GM21515 (cell line): ENCODE measurements around the gene RASGRF2.
"Not testable (repeated sequence)": the region's sequence is repeated elsewhere in the genome, so short reads cannot be mapped to it uniquely, and the experiment has no call there.

Experiments used
- ATAC-seq: cut with Tn5 transposase; IDR thresholded peaks from one replicate; pipeline ENCODE4 v1.9.1; 2021; ENCODE audit not compliant: unreplicated experiment

Gene RASGRF2

DNA sequence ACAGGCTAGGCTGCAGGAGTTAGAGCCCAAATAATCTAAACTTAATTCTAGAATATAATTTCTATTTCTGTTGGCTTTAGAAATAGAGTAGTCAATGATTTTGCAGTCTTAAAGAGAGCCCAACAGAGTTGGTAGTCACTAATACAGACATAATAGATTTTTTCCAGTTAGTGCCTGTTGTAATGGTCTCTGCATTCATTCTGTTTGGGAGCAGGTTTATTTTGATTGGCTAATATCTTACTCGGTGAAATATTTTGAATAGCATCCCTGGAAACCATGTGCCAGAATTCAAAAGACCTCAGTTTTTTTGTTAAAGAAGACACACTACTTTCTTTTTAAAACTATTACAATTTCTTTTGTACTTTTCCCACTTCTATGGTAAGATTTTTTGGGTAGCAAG, 107.2 kb downstream of the RASGRF2 start:
- ATAC-seq = no peak

DNA sequence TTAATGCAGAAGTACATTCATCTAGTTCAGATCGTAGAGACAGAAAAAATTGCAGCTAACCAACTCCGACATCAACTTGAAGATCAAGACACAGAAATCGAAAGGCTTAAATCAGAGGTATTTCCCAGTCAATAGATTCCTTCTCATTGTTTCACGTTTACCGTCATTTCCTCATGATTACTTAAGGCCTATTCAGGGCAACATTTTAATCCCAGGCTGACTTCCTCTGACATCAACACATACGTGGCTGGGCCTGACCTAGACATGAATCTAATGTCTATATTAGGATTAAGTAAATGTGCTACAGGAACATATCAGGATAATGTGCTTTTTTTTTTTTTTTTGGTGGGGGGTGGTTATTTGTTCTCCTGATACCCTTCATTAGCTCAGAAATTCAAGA, 107.9 kb downstream of the RASGRF2 start:
- no peak for ATAC-seq

DNA sequence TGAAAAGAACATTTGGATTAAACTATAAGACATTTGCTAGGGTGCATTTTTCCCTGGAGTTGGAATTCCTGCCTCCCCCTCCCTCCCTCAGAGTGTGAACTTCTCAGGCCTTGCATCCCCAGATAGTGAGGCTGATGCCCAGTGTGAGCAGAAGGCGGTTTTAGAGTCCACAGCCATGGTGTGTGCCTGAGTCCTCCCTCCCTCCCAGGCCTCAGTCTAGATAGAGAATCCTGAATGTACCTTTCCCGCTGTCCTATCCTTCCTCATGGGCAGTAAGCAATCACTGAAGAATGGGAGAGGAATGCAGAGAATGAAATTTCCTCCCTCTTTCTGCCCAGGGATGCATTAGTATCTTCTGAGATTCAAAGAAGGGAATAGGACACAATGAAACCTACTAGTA, 108.5 kb downstream of the RASGRF2 start:
- no peak for ATAC-seq

DNA sequence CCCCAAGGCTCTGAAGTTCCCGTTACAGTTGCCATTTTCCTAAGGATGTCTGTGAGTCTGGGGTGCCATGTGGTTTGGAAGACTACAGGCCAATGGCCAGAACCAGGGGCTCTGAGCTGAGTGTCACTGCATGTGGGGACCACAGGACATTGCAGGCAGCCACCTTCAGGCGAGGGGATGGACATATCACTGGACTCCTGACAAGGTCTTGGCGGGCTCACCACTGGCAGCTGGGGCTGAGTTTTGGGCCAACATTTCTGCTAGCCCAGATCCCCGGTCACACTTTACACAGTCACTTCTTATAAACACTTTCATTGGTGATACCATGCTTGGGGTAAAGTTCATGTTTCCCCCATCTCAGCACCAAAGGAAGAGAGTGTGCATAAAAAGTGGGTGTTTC, 109.8 kb downstream of the RASGRF2 start:
- ATAC-seq = no peak

DNA sequence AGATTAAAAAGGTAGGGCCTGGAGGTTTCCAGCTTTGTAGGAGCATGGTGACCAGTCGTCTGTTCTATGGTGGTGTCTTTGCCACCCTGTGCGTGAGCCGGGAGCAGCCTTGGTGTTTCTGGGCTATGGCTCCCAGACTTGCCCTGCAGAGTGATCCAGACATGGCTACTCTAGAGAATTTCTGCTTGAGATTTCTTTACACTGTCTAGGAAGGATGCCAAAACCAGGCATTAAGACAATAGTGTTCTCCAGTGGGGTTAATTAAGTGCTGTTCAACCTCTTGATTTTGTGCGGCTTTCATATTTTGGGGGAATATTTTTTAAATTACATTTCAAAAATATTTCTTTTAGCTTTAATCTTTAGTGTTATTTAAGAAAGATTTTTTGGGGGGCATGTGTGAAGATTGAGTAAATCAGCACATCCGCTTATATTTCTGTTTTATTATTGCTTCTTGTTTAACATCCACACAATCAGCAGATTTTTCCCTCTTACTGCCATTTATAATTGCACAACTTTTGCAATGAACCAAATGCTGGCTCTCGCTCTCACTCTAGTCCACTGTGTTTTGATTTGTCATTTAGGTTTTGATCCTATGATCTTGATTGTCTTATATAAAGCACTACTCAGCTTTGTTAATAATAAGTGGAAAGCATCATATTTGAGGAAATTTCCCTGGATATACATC, 110.5 kb downstream of the RASGRF2 start:
- ATAC-seq = no peak

DNA sequence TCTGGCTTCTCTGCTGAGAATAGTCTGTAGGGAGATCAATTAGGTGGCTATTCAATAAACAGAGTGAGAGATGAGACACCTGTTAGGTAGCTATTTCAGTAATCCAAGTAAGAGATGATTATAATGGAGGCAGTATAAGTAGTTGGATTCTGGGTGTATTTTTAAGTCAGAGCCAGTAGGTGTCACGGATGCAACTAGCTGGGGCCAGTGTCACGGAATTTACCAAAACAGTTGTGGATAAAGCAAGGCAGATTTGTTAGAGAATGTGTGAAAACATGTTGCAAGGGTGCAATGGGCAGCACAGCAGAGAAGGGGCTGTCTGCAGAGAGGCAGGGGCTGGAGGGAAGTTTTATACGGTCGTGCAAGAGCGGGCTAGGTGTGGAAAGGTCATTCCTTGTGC, 114.9 kb downstream of the RASGRF2 start:
- ATAC-seq = no peak

DNA sequence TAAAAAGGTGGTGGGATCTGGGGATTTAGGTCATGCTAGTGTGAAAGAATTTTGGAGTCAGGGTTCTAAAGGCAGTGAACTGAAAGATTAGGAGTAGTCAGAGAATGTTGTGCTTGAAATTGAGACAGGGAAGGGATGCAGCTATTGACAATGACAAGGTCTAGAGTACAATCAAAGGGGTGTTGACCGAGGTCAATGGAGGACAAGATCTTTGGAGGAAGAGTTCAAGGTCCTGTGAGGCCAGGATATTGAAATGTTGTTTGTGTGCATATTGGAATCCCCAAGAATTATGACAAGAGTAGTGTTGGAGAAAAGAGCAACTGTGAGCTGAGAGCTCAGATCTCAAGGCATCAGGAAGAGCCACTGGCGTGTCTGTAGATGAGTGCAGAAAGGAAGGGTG, 116.9 kb downstream of the RASGRF2 start:
- ATAC-seq = no peak

DNA sequence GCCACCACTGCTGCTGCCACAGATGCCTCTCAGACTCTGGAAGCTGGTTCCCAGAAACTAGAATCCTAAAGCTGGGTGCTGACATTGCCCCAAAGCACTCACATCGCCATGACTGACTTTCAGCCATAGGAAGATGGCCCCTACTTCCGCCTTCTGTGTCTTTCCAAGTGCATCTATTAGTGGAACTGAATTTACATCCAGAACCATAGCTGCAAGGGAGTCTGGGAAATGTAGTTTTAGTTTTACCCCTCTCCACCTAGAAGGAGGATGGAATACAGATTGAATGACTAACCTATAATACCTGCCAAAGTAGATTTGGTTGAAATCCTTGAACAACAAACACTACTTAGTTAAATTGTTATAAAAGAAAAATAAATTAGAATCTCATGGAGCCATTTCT, 118.8 kb downstream of the RASGRF2 start:
- ATAC-seq = no peak

DNA sequence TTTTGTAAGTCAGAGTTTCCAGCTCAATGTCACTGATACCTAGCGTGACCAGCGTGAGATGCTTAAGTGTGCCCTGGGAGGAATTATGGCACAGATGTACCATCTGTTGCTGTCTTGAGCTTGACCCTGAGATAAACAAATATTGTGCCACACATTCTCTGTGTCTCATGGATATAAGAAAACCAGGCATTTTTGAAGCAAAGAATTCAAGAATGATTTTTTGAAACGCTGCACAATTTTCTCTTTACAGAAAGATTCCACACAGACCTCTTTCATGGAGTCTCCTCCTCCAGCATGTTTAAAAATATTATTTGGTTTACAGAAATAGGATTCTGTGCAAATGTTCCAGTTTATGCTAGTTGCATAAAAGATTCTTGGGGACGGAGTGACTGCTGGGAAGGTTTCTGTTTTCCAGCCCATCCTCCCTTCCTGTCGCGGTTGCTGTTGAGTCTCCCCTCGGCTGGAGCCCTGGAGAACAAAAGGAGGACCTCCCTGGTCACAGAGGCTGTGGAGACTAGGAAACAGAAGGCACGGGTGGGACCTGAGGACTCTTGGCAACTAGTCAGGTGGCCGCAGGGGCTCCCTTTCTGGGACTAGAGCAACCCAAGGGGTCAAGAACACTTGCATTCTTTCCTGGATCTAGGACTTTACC, 120.8 kb downstream of the RASGRF2 start:
- no peak for ATAC-seq

DNA sequence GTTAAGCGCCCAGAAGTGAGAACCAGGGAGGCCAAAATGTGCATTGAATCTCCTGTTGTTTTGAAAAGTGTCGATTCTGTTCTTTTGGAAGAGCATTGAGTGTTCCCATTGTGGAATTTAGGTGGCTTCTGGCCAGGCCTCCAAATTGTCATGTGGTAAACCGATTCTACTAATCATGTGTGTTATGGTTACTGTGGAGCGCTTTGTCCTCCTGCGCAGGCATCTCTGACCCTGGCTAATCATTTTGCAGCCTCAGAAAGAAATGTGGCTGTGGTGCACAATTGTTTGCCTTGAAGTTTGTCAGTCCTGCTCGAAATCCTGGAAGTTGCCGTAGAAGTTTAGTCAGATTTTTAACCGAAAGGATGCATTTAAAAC, 121.3 kb downstream of the RASGRF2 start:
- no peak for ATAC-seq

DNA sequence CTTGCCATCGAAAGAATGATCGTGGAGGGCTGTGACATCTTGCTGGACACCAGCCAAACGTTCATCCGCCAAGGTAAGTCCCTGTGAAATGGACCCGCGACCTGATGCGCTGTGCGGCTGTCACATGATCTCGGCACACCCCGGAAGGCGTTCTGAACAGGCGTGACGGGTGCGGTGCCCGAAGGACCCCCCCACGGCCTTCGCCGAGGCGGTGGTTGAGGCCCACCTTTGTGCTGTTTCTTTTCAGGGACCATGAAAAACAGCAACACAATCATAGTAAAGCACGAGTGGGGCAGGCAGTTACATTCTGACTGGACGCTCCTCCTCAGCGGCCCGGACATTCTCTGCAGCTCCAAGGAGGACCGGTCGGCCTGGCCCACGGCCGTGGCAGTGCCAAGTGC, 126.7 kb downstream of the RASGRF2 start:
- no peak for ATAC-seq

DNA sequence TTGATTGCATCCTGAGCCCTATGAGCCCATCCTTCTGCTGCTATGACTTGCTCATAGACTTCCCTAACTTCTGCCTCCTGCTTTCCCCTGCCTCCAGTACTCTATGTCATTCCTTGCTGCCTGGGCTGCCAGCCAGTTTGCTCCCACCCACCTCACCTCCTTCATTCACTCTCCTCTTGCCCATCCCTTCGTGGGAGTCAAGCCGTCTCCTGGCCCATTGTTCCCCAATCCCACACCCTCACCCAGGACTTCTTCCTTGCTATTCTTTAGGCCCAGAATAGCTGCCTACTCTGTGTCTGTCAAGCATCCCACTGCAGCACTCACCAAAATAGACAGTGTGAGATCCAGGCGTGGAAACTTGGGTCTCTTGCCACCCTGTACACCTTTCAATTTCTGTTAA, 131.0 kb downstream of the RASGRF2 start:
- ATAC-seq = no peak

DNA sequence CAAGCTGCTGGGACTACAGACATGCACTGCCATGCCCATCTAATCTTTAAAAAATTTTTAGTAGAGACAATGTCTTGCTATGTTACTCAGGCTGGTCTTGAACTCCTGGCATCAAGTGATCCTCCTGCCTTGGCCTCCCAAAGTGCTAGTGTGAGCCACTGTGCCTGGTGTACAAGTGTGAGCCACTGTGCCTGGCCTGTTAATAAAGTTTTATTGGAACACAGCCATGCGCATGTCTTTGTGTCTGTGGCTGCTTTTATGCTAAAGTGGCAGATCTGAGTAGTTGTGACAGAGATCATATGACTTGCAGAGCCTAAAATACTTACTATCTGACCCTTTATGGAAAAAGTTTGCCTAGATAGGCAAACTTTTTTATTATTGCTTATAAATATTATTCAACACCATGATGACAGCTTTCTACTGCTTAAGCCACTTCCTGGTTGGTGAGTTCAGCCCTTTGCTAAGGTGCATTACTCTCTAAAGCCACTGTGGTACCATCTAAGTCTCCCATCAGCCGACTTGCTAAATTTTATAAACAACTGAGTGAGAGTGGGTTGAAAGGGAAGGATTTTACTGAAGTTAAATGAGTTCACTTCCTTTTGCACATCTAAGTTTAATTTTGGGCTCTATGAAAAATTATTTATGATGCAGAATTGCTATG, 133.5 kb downstream of the RASGRF2 start:
- ATAC-seq = no peak

DNA sequence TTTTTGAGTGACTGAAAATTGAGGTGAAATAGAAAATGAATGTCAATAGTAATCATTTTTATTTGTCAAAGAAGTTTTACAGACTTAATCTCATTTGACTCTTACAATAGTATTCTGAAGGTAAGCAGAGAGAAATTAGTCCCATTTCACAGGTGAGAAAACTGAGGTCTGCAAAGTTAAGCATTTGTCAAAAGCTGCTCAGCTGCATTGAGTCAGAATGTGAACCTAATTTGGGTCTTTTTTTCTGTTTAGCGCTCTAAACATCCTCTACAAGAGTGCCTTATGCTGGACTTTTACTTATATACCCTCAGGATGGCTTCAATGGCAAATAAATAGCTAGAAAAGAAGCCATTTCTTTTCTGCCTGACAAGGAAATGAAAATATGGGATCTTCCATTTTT, 135.7 kb downstream of the RASGRF2 start:
- no peak for ATAC-seq

DNA sequence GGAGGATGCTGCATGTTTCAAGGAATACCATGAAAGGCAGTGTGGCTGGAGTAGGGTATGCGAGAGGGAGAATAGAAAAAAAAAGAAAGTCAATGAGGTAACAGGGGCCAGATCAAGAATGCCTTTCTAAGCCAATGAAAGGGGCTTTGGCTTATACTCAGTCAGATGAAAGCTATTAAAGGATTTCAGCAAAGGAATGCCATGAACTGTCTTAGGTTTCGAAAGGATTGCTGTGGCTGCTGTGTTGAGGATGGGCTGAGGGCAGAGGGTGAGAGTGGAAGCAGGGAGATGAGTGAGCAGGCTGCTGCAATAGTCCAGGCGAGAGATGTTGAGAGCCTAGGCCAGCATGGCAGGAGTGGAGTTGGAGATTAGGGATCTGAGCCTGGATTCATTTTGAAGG, 137.6 kb downstream of the RASGRF2 start:
- no peak for ATAC-seq

DNA sequence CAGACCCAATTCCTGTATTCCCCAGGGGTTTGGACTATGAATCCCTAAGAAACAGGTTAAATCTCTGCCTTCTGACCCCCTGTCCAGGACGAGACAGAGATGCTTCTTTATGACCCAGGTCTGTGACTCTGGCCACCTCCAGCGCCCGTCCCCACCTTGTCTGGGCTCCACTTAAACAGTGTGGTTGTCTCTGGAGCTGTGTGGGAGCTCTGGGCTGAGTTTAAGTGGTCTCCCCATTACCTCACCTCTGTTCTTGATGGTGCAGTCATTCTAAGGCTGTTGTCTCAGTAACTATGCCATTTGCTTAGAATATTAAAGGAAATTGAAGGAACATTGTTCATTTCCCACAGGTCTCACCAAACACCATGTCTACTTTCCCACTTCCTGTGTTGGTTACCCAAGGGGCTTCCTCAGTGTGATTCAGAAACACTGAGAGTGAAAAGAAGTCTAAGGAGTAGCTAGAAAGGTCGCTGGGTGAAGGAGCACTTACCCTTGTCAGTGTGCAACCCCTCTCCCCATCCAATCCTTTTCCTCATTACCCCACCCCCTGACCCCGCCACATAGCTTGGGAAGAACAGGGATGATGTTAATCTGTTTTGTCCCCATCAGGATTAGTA, 145.2 kb downstream of the RASGRF2 start:
- ATAC-seq = no peak

DNA sequence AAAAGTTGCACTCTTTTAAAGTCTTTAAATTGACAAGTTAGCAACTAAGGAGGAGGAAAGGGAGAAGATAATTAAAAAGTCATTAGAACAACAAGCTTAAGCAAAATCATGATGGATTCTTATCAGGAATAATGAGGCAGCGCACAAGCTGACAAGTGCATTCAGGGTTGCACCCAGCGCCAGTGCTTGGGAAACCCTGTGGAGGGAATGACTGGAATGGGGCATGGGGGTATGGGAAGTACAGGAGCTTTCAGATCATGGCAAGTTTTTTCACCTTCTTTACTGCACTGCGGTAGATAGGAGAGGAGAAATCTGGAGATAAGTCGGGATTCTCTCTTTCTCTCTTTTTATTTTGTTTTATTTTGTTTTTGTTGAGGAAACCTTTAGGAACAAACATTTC, 155.1 kb downstream of the RASGRF2 start:
- ATAC-seq = no peak

DNA sequence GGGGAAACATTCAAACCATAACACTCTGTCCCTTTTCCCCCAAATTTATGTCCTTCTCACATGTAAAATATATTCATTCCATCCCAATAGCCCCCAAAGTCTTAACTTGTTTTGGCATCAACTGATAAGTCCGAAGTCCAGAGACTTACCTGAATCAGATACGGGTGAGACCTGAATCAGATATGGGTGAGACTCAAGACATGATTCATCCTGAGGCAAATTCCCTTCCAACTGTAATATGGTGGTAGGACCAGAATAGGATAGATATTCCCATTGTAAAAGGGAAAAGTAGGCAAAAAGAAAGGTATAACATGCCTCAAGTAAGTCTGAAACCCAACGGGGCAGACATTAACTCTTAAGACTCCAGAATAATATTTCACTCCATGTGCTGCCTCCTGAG, 157.4 kb downstream of the RASGRF2 start:
- no peak for ATAC-seq

DNA sequence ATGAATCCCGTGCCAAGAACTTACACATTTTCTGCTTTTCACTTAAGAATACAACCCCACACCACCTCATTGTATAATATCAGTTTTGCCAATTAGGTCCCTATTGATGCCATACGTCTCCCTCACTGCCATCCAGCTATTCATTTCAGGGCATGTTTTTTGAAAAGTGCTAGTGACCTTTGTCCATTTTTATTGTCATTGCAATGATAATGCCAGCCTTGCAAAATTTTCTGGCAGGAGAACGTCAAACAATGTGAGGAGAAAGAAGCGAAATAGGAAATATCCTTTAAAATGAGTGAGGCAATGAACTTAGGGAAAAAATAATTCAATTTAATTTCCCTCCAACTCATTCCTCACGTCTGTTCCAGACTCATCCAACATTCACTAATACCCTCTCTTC, 161.1 kb downstream of the RASGRF2 start:
- ATAC-seq = no peak

DNA sequence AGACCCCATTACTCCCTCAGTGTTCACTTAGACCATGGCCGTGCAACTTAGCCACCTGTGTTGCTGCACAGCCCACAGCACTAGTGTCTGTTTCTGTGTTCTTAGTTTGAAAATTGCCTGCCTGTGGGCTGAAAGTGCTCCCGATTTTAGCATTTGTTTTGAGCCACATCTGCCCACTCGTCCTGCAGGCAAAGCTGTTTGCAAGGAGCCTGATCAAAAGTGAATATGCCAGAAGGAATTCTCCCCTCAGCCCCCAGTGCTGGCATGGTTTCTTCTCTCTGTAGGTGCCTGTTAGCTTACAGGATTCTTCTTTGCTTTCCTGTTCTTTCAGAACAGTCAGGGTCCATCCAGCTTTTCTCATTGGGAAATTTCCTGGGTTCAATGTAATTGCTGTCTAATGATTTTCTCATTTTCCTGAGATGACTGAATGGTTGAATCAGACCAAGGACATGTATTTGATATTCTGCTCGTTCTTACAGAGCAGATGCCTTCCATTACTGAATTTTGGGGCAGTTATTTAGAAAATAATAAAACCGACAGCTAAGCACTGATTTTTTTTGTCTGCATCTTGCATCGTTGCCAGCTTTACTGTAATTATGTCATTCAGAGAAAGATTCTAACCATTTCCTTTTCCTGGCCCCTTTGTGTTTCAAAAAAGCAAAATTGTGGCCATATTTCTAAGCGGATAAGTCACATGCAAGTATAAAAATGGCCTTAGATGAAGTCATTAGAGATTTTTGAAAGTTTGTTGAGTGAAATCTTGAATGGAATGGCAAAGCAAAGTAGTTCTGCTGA, 161.9 kb downstream of the RASGRF2 start:
- ATAC-seq = no peak

DNA sequence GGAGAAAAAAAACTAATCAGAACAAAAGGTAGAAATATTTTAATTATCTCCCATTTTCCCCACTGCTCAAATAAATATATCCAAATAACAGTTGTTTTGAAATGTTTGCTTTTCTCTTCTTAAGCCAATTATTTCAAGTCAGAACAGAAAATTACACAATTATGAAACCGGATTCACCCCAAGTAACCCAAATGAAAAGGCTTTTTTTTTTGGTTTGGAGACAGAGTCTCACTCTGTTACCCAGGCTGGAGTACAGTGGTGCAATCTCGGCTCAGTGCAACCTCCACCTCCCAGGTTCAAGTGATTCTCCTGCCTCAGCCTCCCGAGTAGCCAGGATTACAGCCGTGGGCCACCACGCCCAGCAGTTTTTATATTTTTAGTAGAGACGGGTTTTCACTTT, 164.5 kb downstream of the RASGRF2 start:
- ATAC-seq = not testable (repeated sequence)
